ENCODE results near the gene CLDN9.
"Not testable (repeated sequence)": the region's sequence is repeated elsewhere in the genome, so short reads cannot be mapped to it uniquely, and the experiment has no call there.

CLDN9 gene

GRCh38 chr16:3054965-3055733 lies 42.4 kb downstream of the CLDN9 start:
- DNase-seq (ENCODE audit: low read depth) = no peak
- TF ChIP-seq CTCF (IDR thresholded peaks at IDR 0.05; ENCODE audit: low read depth, low read length, missing control alignments) = no peak
- in situ Hi-C loops (cut with HindIII; ENCODE audit: low sequenced_read_pairs) = no loop called here
- no peak overlapping the region for H3K4me3 ChIP-seq (ENCODE audit: low read depth, low read length)

- H3K4me3 ChIP-seq (ENCODE audit: low read depth, low read length); DNase-seq (ENCODE audit: low read depth); in situ Hi-C loops (cut with HindIII; ENCODE audit: low sequenced_read_pairs): not testable (repeated sequence)
These were observed 43.0 kb downstream of the CLDN9 start for GRCh38 chr16:3055734-3056115.

- H3K4me3 ChIP-seq (ENCODE audit: low read depth, low read length) = no peak overlapping the region
- DNase-seq (ENCODE audit: low read depth) = no peak
- in situ Hi-C loops (cut with HindIII; ENCODE audit: low sequenced_read_pairs) = no loop called here
- TF ChIP-seq CTCF (IDR thresholded peaks at IDR 0.05; ENCODE audit: low read depth, low read length, missing control alignments) = no peak
These were observed 43.8 kb downstream of the CLDN9 start for GRCh38 chr16:3056336-3057180.

GRCh38 chr16:3057181-3058138 lies 44.7 kb downstream of the CLDN9 start:
- no peak for TF ChIP-seq CTCF (IDR thresholded peaks at IDR 0.05; ENCODE audit: low read depth, low read length, missing control alignments)
- peak overlapping the region; percentile 84 for H3K4me3 ChIP-seq (ENCODE audit: low read depth, low read length)
- in situ Hi-C loops (cut with HindIII; ENCODE audit: low sequenced_read_pairs) = no loop called here
- no peak for DNase-seq (ENCODE audit: low read depth)

- H3K4me3 ChIP-seq (ENCODE audit: low read depth, low read length) = peak overlapping the region; percentile 84
- DNase-seq (ENCODE audit: low read depth) = no peak
These were observed 45.7 kb downstream of the CLDN9 start for GRCh38 chr16:3058139-3059030.

More at GRCh38 chr16:3058139-3059030, 45.7 kb downstream of the CLDN9 start:
- no peak for TF ChIP-seq CTCF (IDR thresholded peaks at IDR 0.05; ENCODE audit: low read depth, low read length, missing control alignments)
- in situ Hi-C loops (cut with HindIII; ENCODE audit: low sequenced_read_pairs) = no loop called here
